Endothelial cell of umbilical vein (primary cell): ENCODE data around the gene SIPA1L3. TPM values are rescaled to one million over a fixed set of nuclear protein-coding genes. Genes with fewer than 3 reads are reported as not detected.

Experiments
- BruUV-seq: library from RNA; stranded (reverse); fragments of 400-500 nt; replicated peaks from 2 replicates; lab custom pipeline; 2021; lab: Mats Ljungman, UMichigan
- CTCF ChIA-PET: fragments of 300-600, 350-600 bp; sonication (Branson Sonifier 250); formaldehyde crosslinking; loops from one replicate; lab custom pipeline; 2021; ENCODE audit warnings: antibody characterized with exemption, inconsistent platforms; lab: Charles Lee
- POLR2A ChIA-PET: fragments of 300-600, 350-600 bp; sonication (Branson Sonifier 250); formaldehyde crosslinking; loops from one replicate; lab custom pipeline; 2021; ENCODE audit warnings: antibody characterized with exemption, inconsistent platforms; lab: Charles Lee
- DNase-seq: peaks from one replicate; pipeline ENCODE4 v3.0.0-alpha.2; 2011; ENCODE audit warnings: low read depth, low spot score
- FAIRE-seq: peaks from 2 replicates; lab custom pipeline; 2011; peaks lifted over from hg19 to GRCh38; lab: Jason Lieb, UNC
- H2AFZ ChIP-seq: 2 replicates; pipeline ENCODE4 v1.6.0; 2012; ENCODE audit warnings: low read depth, low read length, control low read depth, inconsistent platforms
- H3K27ac ChIP-seq: 2 replicates; pipeline ENCODE4 v1.5.1; 2011; ENCODE audit warnings: low read depth, mild to moderate bottlenecking, control low read depth, low read length, moderate library complexity; ENCODE audit not compliant: insufficient read depth
- H3K27me3 ChIP-seq, 2 experiments: 2 replicates each; pipeline versions ENCODE4 v1.6.0 to v1.6.1; 2011; ENCODE audit warnings: low read length in 2 of 2, mixed read lengths in 1 of 2; ENCODE audit not compliant: control insufficient read depth in 2 of 2, insufficient read depth in 2 of 2
- H3K36me3 ChIP-seq, 2 experiments: 2 replicates in 1 of 2; 3 replicates in 1 of 2; pipeline ENCODE4 v1.5.1; 2011; ENCODE audit warnings: low read length in 2 of 2, mild to moderate bottlenecking in 1 of 2, moderate library complexity in 1 of 2; ENCODE audit not compliant: control insufficient read depth in 2 of 2, insufficient read depth in 2 of 2; ENCODE audit errors: extremely low read depth in 1 of 2
- H3K4me1 ChIP-seq: 3 replicates; pipeline ENCODE4 v1.5.1; 2011; ENCODE audit warnings: mild to moderate bottlenecking, low read length; ENCODE audit not compliant: control insufficient read depth, insufficient read depth; ENCODE audit errors: extremely low read depth
- H3K4me2 ChIP-seq: 2 replicates; pipeline ENCODE4 v1.6.1; 2011; ENCODE audit warnings: low read length, control low read depth, mixed read lengths; ENCODE audit not compliant: insufficient read depth
- H3K4me3 ChIP-seq, 3 experiments: fragments of 200-600 bp in 1 of 3; sonication (generic), shearing (Covaris generic) in 1 of 3; replicated peaks in 1 of 3; 2 replicates each; pipeline ENCODE4 v1.5.1; 2011 to 2016; ENCODE audit warnings: control low read depth in 3 of 3, low read length in 3 of 3, mild to moderate bottlenecking in 2 of 3, inconsistent platforms in 1 of 3, low read depth in 1 of 3, moderate library complexity in 1 of 3; ENCODE audit not compliant: insufficient read depth in 1 of 3
- H3K79me2 ChIP-seq: 2 replicates; pipeline ENCODE4 v1.6.0; 2012; ENCODE audit warnings: low read length, inconsistent platforms; ENCODE audit not compliant: control insufficient read depth, insufficient read depth
- H3K9ac ChIP-seq: replicated peaks from 2 replicates; pipeline ENCODE3; 2011; ENCODE audit warnings: low read length, control low read depth; ENCODE audit not compliant: insufficient read depth; ENCODE audit errors: extremely low read depth
- H3K9me1 ChIP-seq: replicated peaks from 3 replicates; pipeline ENCODE4 v1.6.0; 2011; ENCODE audit warnings: mild to moderate bottlenecking, low read length; ENCODE audit not compliant: control insufficient read depth, insufficient read depth; ENCODE audit errors: extremely low read depth
- H3K9me3 ChIP-seq: replicated peaks from 2 replicates; pipeline ENCODE4 v1.5.1; 2012; ENCODE audit warnings: low read length, inconsistent platforms; ENCODE audit not compliant: control insufficient read depth, insufficient read depth
- H4K20me1 ChIP-seq: replicated peaks from 2 replicates; pipeline ENCODE3; 2011; ENCODE audit warnings: mild to moderate bottlenecking, low read length; ENCODE audit not compliant: control insufficient read depth, insufficient read depth; ENCODE audit errors: extremely low read depth
- EZH2 ChIP-seq: IDR thresholded peaks from 2 replicates; pipeline ENCODE4 v1.6.1; 2012; ENCODE audit warnings: borderline replicate concordance, low read depth, mild to moderate bottlenecking, moderate library complexity, low read length, inconsistent platforms; ENCODE audit not compliant: severe bottlenecking
- FOS ChIP-seq: IDR thresholded peaks from 2 replicates; pipeline ENCODE4 v1.6.1; 2011; ENCODE audit warnings: mild to moderate bottlenecking, low read length, moderate library complexity, borderline replicate concordance; ENCODE audit not compliant: insufficient read depth
- GATA2 ChIP-seq: IDR thresholded peaks from 2 replicates; pipeline ENCODE4 v1.7.0; 2011; ENCODE audit warnings: low read depth, mild to moderate bottlenecking, moderate library complexity, mixed read lengths, low read length; ENCODE audit not compliant: insufficient read length, insufficient read depth
- JUN ChIP-seq: IDR thresholded peaks from 2 replicates; pipeline ENCODE4 v1.6.1; 2011; ENCODE audit warnings: borderline replicate concordance, low read depth; ENCODE audit not compliant: insufficient read length, insufficient read depth
- MYC ChIP-seq: IDR thresholded peaks from one replicate; pipeline ENCODE4 v1.6.1; 2011; ENCODE audit warnings: mild to moderate bottlenecking, low read depth, low read length
- POLR2A ChIP-seq: IDR thresholded peaks from 2 replicates; pipeline ENCODE4 v1.6.1; 2012; ENCODE audit warnings: low read depth, mild to moderate bottlenecking, control low read depth, low read length
- POLR2AphosphoS5 ChIP-seq: IDR thresholded peaks from 2 replicates; pipeline ENCODE4 v1.6.1; 2012; ENCODE audit warnings: low read depth, mild to moderate bottlenecking, control low read depth, low read length, moderate library complexity; ENCODE audit not compliant: insufficient read depth
- dilution Hi-C: fragments of 300-500 bp; cut with MboI; formaldehyde crosslinking; loops from one replicate; pipeline ENCODE4 v1.15.0; 2019; ENCODE audit warnings: low sequenced_read_pairs; ENCODE audit not compliant: extremely low pct_ligation_motif_present
- intact Hi-C: fragments of 100-400 bp; cut with micrococcal nuclease; formaldehyde crosslinking; loops from one replicate; pipeline ENCODE4 v1.10.0; 2022
- polyA plus RNA-seq, 4 experiments: library from polyadenylated mRNA; depleted of rRNA in 3 of 4; stranded (reverse) in 3 of 4; unstranded in 1 of 4; fragments of >200 nt; gene quantifications; 2 replicates each; pipeline versions ENCODE4 v1.2.1 to v1.2.3, GENCODE V29; 2011 to 2012; ENCODE audit warnings: missing spikeins in 1 of 4
- total RNA-seq: library from RNA; stranded (reverse); gene quantifications from 2 replicates; pipeline ENCODE4 v1.2.3, GENCODE V29; 2021
- TF ChIP-seq, protein P1 (sequence below): IDR thresholded peaks from 2 replicates; pipeline ENCODE4 v1.6.1; 2011; ENCODE audit not compliant: insufficient read depth, insufficient read length
- TF ChIP-seq, protein P2 (sequence below), 2 donors: IDR thresholded peaks; 1 replicate in 1 of 2; 2 replicates in 1 of 2; pipeline ENCODE4 v1.5.1; 2011; ENCODE audit warnings: low read length in 2 of 2, mild to moderate bottlenecking in 2 of 2, moderate library complexity in 2 of 2, control low read depth in 1 of 2, inconsistent platforms in 1 of 2, low read depth in 1 of 2; ENCODE audit not compliant: insufficient read depth in 1 of 2; ENCODE audit errors: extremely low read depth in 1 of 2

SIPA1L3 gene
- total and polyA plus RNA-seq, 2 donors (not counting 3 experiments of a cell fraction or from before 2014, with no cell fraction given): 14.2 to 47.2 TPM

DNA sequence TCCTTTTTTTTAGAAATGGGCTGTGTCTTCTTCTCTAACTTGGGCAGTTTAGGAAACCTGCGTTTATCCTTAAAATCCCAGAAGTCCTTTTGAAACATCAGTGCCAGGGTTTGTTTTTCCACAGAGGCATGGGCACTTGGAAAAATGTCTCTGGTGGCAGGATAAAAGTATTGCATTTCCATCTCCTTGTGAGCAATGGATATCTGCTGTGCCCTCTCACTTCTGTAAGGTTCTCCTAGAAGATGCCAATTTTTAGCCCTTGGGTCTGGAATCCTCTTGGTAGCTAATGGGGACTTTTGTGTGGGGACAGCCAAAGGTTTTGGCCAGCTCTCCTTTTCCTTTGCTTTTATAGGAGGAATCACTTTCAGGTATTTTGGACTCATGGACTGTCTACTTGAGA is 21.6 kb upstream of the SIPA1L3 start:
- no peak overlapping the region for H3K27ac ChIP-seq
- H3K4me3 ChIP-seq: no peak overlapping the region
- no peaks in the 10 kb centered on the region for H3K36me3 ChIP-seq
- H3K9me1 ChIP-seq: no peaks in the 10 kb centered on the region
- CTCF ChIA-PET: interaction anchor here (1.4 kb wide), 1 partner anchor 17 kb away, joined by 3 read pairs; no protein-coding TSS in a partner anchor
- FAIRE-seq (no peak), DNase-seq (no peak)
- peaks cover 7 to 15% of the 10 kb centered on the region in 2 experiments for H3K27me3 ChIP-seq
- BruUV-seq: no TSS peak
- H3K9ac ChIP-seq: no peak overlapping the region
- H3K9me3 ChIP-seq: no peaks in the 10 kb centered on the region
- intact Hi-C loops (no loop called here), dilution Hi-C loops (no loop called here)
- H3K4me1 ChIP-seq: no peaks in the 10 kb centered on the region
- POLR2A ChIA-PET: no interaction called here
- no peak for TF ChIP-seq EZH2
- no peak for TF ChIP-seq FOS
- no peak for TF ChIP-seq POLR2AphosphoS5
- no peak for TF ChIP-seq MYC
- no peak for TF ChIP-seq GATA2
- TF ChIP-seq, protein P1, sequence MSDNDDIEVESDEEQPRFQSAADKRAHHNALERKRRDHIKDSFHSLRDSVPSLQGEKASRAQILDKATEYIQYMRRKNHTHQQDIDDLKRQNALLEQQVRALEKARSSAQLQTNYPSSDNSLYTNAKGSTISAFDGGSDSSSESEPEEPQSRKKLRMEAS: no peak
- no peak for TF ChIP-seq JUN
- TF ChIP-seq POLR2A: no peak
- TF ChIP-seq, protein P2, sequence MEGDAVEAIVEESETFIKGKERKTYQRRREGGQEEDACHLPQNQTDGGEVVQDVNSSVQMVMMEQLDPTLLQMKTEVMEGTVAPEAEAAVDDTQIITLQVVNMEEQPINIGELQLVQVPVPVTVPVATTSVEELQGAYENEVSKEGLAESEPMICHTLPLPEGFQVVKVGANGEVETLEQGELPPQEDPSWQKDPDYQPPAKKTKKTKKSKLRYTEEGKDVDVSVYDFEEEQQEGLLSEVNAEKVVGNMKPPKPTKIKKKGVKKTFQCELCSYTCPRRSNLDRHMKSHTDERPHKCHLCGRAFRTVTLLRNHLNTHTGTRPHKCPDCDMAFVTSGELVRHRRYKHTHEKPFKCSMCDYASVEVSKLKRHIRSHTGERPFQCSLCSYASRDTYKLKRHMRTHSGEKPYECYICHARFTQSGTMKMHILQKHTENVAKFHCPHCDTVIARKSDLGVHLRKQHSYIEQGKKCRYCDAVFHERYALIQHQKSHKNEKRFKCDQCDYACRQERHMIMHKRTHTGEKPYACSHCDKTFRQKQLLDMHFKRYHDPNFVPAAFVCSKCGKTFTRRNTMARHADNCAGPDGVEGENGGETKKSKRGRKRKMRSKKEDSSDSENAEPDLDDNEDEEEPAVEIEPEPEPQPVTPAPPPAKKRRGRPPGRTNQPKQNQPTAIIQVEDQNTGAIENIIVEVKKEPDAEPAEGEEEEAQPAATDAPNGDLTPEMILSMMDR (IDR thresholded peaks at IDR 0.05; ENCODE audit: extremely low read depth in 1 of 2, insufficient read depth in 1 of 2, low read depth in 1 of 2, low read length in 2 of 2): no peak
- no peak overlapping the region for H2AFZ ChIP-seq
- no peaks in the 10 kb centered on the region for H4K20me1 ChIP-seq
- no peak overlapping the region for H3K4me2 ChIP-seq
- no peaks in the 10 kb centered on the region for H3K79me2 ChIP-seq
